GOT3 (cell line): Measurements from ENCODE around the gene SLC22A6.
"Not testable (repeated sequence)": the region's sequence is repeated elsewhere in the genome, so short reads cannot be mapped to it uniquely, and the experiment has no call there.

Experiments used
- DNase-seq: peaks from one replicate; lab custom pipeline; 2025; ENCODE audit warnings: mixed read lengths; lab: John Stamatoyannopoulos, UW

The SLC22A6 gene

GRCh38 chr11:62985041-62985750, 429 bp upstream of the SLC22A6 start:
- DNase-seq, result no peak

GRCh38 chr11:62983536-62984199, 1.1 kb downstream of the SLC22A6 start:
- no peak for DNase-seq

DNA sequence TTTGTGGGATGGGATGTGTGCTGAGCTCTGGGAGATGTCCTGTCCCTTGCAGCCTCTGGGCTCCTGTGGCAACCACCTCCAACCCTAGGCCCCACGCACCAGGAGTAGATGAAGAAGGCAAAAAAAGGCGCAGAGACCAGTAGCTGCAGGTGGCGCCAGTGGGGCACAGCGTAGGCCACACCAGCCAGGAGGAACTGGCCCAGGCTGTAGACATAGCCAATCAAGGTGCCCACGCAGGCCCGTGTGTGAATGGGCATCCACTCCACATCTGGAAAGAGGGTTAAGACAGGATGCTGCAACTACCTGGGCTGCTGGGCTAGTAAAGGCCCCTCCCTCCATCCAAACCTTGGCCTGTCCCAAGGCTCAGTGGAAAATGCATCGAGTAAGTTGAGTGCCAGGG, 3.0 kb downstream of the SLC22A6 start:
- no peak for DNase-seq

DNA sequence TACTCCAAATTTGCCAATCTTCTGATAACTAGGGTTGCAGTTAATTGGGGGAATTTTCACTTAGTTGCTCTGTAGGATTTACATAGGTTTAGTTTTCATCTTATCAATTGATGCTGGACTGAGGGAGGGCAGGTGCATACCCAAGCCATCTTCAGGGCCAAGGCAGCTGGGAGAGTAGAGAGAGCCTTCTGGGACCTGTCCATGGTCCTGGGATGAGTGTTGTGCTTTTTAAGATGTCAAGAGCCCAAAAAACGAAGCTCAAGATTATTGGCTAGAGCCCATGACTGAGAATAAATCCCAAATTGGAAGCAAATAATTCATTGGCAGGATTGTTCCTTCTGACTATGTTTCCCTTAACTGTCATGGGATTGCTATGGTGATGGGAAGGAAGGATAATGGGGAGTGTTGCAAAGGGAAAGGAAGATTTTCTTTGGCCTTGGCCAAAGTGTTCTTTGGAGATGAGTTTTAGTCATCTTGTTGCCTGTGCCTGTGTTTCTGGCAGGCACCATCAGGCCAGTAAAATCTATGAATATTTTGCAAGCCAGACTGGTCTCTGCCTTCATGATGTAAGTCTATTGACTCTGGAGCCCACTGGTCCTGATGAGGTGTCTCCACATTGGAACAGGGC, 4.5 kb downstream of the SLC22A6 start:
- DNase-seq, result no peak

GRCh38 chr11:62976109-62976508, 8.7 kb downstream of the SLC22A6 start:
- DNase-seq, result no peak

DNA sequence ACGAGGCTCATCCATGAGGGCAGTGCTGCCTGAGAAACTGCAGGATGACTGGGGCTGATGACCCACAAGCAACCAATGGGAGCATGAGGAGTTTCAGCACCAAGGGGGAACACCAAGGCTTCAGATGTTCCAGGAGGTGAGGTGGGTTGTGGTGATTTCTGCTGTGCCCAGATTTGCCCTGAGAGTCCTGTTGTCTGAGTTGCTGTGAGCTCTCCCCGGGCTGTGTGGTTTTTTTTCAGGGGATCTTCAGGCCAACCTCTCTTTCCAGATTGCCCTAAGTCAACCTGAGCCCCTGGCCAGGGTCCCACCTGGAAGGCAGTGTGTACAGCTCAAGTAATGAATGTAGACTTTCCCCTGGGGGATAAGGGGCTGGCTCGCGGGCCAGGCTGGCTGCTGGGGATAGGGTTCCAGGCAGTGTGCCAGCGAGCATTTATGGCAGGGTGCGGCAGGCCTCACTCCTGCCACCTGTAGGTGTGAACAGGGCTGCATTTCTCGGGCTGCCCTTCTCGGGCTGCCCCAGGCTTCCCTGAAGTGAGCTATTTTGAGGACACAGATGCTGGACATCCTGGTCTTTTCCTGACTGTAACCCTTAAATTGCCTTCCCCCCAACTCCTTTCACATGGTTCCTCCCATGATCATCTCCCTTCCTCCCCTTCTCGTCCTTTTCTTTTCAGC, 9.8 kb downstream of the SLC22A6 start:
- DNase-seq, result no peak

DNA sequence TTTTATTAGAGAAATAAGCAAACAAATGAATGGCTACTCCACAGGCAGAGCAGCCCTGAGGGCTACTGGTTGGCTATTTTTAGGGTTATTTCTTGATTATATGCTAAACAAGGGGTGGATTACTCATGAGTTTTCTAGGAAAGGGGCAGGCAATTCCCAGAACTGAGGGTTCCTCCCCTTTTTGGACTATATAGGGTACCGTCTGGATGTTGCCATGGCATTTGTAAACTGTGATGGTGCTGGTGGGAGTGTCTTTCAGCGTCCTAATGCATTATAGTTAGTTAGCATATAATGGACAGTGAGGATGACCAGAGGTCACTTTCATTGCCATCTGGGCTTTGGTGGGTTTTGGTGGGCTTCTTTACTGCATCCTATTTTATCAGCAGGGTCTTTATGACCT, 19.2 kb downstream of the SLC22A6 start:
- DNase-seq, result no peak

DNA sequence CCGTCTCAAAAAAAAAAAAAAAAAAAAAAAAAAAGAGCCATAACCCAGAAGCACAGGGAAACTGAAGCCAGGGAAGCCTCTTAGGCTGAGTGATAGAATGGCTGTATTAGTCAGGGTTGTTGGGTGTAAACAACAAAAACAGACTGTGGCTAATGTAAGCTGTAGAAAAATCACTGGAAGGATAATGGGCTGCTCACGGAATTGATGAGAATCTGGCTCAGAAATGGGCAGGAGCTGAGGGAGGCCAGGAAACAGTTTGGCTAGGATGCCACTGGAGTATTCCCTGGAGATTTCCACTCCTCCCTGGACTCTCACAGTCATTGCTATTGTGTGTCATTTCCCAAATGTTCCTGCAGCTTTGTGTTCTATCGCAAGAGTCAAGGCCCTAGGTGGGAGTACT, 22.4 kb downstream of the SLC22A6 start:
- DNase-seq, result no peak

DNA sequence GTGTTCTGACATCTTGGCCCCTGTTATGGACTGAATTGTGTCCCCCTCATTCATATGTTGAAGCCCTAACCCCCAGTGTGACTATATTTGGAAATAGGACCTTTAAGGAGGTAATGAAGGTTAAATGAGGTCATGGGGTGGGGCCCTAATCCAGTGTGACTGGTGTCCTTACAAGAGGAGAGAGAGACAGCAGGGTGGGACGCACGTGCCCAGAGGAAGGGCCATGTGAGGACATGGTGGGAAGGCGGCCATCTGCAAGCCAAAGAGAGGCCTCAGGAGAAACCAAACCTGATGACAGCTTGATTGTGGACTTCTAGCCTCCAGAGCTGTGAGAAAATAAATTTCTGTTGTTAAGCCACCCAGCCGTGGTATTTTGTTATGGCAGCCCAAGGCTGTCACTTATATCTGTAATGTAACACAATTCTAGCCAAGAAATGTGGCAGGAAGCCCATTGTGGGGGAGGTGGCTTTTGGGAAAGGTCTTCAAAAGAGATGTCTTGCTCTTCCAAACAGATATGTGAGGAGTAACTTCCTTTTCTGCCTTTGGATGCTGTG, 23.7 kb downstream of the SLC22A6 start:
- no peak for DNase-seq

- no peak for DNase-seq
Measured at GRCh38 chr11:62959422-62959980, 25.3 kb downstream of the SLC22A6 start.

DNA sequence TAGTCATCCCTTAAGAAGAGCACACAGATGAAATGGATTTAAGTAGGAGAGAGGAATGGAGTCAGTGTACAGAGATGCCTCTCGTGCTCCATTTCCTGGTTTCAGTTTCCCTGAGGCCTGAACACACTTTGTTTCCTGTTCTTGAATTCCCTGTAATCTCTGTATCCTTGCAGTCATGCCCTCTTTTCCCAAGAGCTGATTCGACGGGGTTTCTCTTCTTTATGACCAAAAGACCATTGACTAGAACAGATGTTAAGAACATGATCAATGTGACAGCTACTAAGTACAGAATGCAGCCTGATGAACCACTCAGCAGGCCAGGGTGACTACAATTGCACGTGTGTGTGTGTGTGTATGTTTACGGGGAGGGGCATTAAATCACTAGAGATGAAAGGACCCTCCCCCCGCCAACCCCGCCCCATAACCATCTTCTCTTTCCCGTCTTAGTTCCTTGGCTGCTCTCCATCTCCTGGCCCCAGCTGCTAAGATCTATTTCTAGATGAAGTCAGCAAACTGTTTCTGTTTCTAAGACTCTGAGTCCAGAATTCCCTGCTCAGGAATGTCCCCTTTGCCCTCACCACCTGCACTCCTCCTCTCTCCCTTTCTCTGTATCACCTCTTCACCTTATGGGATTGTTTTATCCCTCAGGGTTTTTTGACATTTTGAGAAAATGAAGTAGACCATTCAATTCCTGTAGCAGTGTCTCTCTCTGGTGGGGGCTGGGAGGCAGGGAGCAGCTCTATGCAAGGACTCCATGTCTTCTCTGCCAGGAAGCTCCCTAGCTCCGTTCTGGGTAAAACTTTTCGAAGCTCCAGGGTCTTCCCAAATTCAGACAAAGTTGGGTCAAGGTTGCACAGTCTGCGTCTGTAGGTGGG, 26.0 kb downstream of the SLC22A6 start:
- no peak for DNase-seq

DNA sequence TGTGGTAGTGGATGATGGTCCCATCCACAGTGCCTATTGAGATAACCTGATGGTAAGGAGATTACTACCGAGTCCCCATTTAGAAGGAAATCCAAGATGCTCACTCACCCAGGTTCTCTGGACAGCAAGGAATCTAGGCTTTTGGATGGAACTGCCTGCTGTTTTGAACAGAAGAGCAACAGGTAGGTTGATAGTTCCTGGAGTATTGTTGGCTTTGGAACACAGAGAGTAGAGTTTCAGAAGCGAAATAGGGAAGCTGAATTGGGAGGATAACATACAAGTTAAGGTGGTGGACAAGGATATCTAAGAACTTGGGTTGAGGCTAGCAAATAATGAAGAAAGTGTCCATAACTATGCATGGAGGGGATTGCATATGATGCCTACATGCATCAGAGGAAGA, 27.6 kb downstream of the SLC22A6 start:
- no peak for DNase-seq

DNA sequence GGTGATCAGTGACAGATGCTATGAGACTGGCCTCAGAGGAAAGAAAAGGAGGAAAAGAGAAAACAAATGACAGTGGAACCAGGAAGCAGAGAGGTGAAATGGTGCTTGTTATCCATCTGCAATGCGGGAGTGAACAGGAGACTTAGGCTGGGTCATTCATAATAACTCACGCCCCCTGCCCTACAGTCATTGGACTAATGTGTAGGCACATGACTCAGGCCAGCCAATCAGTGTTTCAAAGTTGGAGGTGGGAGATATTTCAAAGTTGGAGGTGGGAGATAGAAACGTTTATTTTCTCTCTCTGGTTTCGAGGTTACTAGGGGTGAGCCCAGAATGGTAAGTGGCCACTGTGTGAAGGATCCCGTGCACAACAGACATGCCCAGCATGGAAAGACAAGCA, 30.3 kb downstream of the SLC22A6 start:
- no peak for DNase-seq

DNA sequence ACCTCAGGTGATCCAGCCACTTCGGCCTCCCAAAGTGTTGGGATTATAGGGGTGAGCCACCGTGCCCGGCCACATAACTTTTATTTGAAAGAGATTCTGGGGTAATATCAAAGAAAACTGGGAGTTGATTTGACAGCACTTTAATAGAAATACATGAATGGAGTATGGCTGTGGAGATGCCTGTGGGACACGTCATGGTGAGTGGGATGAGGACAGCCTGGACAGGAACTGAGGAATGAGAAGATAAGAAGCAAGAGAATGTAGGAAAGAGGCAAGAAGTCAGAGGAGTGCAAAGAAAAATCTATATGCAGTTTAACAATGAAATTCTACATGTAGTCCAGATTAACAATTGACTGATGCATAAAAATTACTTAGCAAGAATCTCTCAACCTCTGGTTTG, 31.0 kb downstream of the SLC22A6 start:
- no peak for DNase-seq

DNA sequence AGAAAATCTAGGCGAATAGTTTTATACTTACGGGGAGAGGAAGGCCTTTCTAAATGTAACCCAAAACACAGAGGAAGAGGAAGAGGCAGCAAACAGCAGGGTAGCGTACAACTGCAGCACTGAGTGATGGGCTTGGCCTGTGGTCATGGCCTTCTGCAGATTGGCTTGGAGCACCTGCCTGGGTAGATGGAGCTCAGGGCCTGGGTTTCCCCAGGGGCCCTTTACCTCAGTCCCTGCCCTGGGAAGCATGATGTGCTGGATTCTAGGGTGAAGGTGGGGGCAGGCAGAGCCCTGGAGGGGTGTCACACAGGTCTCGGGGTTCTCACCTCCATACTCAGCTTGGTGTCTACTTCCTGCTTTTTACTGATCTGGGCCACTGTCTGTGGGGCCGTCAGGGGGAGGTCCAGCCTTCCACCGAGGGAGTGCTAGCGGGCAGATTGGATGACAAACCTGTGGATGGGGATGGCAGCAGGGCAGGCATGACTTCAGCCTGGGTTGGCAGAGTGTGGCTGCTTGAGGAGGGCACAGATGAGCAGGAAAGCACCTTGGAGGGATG, 35.9 kb downstream of the SLC22A6 start:
- DNase-seq, result no peak

GRCh38 chr11:62945538-62945937, 39.2 kb downstream of the SLC22A6 start:
- DNase-seq, result not testable (repeated sequence)

DNA sequence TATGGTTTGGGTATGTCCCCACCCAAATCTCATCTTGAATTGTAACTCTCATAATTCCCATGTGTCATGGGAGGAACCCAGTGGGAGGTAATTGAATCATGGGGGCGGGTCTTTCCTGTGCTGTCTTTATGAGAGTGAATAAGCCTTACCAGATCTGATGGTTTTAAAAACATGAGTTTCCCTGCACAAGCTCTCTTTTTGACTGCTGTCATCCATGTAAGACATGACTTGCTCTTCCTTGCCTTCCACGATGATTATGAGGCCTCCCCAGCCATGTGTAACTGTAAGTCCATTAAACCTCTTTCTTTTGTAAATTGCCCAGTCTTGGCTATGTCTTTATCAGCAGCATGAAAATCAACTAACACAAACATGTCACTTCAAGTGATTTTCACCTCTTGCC, 47.2 kb downstream of the SLC22A6 start:
- not testable (repeated sequence) for DNase-seq

DNA sequence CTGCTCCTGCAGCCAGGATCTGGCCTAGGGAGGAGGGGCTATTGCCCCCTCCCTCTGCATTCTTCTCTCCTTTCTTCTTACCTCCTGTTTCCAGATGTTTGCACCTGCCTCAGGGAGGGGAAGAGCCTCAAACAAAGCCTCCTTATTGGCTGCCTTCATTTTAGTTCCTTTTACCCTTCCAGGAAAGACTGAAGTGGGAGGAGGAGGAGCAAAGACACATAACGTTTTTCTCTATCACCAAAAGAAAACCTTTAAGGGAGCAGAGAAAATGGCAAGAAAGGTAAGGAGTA, 50.3 kb downstream of the SLC22A6 start:
- DNase-seq, result no peak

- DNase-seq, result no peak
Measured at GRCh38 chr11:62933750-62934495, 50.8 kb downstream of the SLC22A6 start.

DNA sequence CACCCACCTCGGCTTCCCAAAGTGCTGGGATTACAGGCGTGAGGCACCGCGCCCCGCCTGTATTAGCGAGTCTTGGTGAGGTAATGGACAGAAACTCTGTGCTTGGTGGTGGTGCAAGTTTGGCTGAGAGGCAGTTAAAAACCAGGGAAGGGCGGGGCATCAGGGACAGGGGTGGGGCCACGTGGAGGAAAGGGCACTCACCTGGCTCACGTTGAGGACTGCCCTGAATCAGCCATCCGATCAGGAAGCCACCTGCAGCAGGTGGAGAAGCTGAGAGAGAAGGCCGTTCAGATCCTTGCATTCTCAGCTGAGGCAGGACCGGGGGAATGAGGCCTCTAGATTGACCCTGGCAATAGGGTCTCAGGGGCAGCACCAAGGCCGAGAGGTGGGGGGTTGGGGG, 51.5 kb downstream of the SLC22A6 start:
- no peak for DNase-seq
